ENCODE results near the gene WDR45B. TPM values are rescaled to one million over a fixed set of nuclear protein-coding genes. Genes with fewer than 3 reads are reported as not detected.
"Not testable (repeated sequence)": the region's sequence is repeated elsewhere in the genome, so short reads cannot be mapped to it uniquely, and the experiment has no call there.

Gene WDR45B
- total RNA-seq, 1 experiment from 2014 or later = 96.0 TPM

GRCh38 chr17:82657926-82658325 is 9.7 kb upstream of the WDR45B start:
- no peak for DNase-seq (ENCODE audit: low spot score)

DNA sequence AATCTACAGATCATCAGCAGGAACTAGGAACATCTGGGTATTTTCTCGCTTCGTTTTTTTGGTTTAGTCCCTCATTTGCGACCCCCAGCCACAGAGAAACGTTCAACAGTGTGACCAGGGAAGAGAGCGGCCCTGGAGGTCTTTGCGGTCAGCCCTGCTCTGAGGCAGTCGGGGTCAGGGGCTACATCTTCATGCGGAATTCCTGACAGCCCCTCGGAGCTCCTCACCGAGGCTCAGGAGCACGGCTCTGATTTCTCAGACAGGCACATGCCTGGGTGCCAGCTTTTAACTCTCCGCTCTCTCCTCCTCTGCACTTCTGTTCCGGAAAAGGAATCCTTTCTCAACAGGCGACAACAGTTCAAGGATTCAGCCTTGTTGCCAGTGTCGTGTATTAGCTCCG is 8.0 kb upstream of the WDR45B start:
- DNase-seq (ENCODE audit: low spot score) = no peak

GRCh38 chr17:82655523-82655922 is 7.3 kb upstream of the WDR45B start:
- DNase-seq (ENCODE audit: low spot score) = no peak

DNA sequence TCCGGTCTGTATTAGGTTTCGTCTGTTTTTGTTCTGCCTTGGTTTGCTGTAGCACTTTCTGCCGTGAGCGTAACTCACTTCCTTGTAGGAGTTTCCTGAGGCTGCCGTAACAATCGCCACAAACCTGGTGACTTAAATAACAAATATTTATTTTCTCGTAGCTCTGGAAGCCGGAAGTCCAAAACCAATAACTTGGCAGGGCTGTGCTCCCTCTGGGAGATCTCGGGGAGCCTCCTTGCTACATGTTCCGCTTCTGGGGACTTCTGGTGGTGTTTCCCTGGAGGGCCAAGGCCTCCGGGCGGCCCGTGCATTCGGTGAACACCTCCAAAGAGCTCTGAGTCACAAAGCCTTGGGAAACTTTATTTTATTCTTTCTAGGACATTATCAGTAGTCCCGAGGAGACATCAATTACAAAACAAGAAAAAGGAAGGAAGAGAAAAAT is 6.8 kb upstream of the WDR45B start:
- no peak for DNase-seq (ENCODE audit: low spot score)

- not testable (repeated sequence) for DNase-seq (ENCODE audit: low spot score)
Measured at GRCh38 chr17:82654611-82655010, 6.4 kb upstream of the WDR45B start.

DNA sequence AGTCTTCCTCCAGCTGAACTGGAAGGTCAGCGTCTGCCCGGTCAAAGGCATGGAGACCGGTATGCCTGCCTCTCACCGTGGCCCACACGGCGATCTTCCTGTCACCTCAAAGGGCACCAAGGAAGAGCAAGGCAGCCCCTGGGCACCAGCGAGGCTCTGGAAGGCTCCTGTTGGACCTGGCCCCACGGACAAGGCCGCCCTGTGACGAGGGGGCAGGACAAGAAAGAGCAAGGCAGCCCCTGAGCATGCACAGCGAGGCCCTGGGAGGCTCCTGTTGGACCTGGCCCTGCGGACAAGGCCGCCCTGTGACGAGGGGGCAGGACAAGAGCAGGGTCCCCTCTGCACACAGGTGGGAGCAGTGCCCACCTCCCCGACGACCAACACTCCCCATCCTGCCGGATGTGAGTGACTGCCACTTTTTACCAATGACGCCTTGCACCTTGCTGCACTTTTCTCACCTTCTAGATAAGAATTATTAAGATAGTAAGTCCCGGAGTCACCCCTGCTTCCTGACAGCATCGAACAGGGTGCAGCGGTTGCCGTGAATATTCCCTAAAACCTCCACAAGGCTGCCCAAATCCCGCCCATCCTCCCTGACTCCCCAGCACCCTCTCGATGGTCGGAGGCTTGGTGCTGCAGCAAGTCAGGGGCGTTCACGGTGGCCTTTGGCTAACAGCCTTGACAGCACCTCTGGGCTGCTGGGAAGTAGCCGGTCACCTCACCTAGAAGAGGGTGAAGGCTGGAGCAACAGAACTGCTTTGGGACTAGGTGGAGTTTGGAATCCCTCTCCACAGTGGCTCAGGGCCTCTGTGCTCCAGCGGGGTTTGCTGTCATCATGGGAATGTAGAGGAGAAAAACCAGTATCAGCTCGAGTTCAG is 5.6 kb upstream of the WDR45B start:
- no peak for DNase-seq (ENCODE audit: low spot score)

GRCh38 chr17:82650723-82651122 is 2.5 kb upstream of the WDR45B start:
- no peak for DNase-seq (ENCODE audit: low spot score)

DNA sequence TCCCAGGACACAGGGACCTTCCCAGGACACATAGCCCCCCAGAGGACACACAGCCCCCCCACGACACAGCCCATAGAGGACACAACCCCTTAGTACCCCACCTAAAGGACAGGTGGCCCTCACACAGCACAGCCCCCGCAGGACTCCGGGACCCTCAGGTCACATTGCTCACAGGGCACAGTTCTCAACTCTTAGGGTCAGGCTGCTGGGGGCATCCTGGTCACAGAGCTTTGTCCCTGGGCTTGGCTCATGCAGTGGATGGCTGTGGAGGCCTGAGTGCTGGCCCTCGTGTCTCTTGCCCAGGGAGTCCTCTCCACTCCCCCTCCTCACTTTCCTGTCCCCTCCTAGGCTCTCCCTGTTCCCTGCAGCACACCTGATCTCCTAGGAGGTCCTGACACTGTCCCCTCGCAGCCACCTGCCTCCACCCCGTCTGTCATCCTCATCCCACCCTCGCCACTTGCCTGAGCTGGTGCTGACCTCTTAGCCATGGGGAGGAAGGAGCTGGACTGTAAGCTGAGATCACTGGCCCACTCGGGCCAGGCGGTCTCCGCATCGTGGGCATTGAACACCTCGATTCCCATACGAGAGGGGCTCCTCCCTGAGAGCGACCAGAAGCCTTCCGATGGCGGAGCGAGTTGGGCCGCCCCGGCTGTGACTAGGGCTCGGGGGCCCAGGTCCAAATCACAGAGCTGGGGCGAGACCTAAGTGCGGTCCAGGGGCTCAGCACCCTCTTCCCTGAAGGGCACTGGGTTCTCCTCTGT is 1.4 kb upstream of the WDR45B start:
- no peak for DNase-seq (ENCODE audit: low spot score)

- DNase-seq (ENCODE audit: low spot score) = no peak
Measured at GRCh38 chr17:82648742-82649331, 593 bp upstream of the WDR45B start.

DNA sequence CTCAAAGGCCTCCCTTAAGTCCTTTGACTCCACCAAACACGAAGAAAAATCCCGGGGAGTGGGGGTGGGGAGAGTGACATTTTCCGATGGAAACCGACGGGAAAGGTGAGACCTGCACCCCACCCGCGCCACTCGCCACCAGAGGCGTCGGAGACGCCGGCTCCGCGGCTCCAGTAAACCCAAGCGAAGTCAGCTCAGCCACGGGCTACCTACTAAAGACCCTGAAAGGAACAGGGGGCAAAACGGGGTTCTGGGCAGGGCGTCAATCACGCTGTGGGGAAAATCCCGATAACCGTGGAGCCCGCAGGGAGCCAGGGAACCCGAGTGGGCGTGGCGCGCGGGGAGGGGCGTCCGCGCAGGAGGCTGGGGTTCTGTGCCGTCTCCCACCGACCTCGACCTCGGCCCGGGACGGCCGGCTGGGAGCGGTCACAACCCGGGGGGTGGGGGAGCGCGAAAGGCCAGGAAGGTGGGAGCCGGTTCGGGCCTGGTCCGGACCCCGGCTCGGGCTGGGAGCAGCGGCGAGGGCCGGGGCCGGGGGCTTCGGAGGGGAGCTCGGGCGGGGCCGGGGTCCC is 565 bp downstream of the WDR45B start:
- DNase-seq (ENCODE audit: low spot score) = no peak

DNA sequence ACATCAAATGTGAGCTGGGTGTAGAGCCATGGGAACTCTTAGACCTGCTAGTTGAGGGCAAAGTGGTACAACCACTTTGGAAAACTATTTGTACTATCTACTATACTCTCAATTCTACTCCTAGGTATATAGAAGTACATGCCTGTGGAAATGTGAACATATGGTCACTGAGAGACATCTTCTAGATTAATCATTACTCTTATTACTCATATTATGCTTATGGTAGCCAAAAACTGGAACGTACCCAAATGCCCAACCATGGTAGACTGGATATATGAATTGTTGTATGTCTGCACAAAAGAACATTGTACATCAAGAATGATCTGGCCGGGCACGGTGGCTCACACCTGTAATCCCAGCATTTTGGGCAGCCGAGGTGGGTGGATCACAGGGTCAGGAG is 2.7 kb downstream of the WDR45B start:
- DNase-seq (ENCODE audit: low spot score) = no peak

DNA sequence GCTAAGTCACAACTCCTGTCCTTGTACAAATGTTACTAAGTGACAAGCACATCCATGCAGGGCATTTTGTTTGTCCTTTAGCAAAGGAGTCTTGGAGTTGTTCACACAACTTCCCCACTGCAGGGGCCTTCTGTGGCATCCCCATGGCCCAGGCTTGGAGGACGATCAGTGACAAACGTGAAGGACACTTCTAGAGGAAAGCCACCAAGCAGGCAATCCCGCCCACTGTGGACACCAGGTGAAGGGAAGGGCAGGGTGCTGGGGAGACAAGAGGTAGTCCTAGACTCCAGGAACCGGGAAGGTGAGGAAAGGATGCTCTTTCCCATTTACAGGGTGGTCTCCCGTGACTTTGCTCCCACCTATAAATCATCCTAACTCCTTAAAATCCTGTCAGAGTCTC is 4.1 kb downstream of the WDR45B start:
- no peak for DNase-seq (ENCODE audit: low spot score)

- DNase-seq (ENCODE audit: low spot score) = no peak
Measured at GRCh38 chr17:82642022-82642421, 6.2 kb downstream of the WDR45B start.

- DNase-seq (ENCODE audit: low spot score) = no peak
Measured at GRCh38 chr17:82640036-82640435, 8.2 kb downstream of the WDR45B start.

DNA sequence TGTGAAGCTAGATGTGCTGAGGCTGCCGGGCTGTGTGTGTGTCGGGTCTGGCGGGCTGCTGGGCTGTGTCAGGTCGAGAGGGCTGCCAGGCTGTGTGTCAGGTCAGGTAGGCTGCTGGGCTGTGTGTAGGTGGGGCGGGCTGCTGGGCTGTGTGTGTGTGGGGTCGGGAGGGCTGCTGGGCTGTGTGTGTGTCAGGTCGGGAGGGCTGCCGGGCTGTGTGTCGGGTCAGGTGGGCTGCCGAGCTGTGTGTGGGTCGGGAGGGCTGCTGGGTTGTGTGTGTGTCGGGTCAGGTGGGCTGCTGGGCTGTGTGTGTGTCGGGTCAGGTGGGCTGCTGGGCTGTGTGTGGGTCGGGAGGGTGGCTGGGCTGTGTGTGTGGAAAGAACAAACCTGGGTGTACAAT is 8.6 kb downstream of the WDR45B start:
- DNase-seq (ENCODE audit: low spot score) = no peak

- no peak for DNase-seq (ENCODE audit: low spot score)
Measured at GRCh38 chr17:82638183-82638773, 10.0 kb downstream of the WDR45B start.

- DNase-seq (ENCODE audit: low spot score) = no peak
Measured at GRCh38 chr17:82636626-82637598, 11.3 kb downstream of the WDR45B start.

DNA sequence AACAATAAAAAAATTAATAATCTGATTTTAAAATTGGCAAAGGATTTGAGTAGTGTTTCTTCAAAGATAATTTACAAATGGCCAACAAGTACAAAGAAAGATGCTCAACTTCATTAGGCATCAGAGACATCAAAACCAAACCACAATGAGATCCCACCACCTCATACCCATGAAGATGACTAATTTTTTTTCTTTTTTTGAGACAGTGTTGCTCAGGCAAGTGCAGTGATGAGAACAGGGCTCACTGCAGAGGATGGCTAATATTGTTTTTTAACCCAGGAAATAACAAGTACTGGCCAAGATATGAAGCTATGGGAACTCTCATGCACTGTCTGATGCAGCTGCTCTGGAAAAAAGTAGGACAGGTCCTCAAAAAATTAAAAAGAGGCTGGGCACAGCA is 14.9 kb downstream of the WDR45B start:
- DNase-seq (ENCODE audit: low spot score) = no peak

DNA sequence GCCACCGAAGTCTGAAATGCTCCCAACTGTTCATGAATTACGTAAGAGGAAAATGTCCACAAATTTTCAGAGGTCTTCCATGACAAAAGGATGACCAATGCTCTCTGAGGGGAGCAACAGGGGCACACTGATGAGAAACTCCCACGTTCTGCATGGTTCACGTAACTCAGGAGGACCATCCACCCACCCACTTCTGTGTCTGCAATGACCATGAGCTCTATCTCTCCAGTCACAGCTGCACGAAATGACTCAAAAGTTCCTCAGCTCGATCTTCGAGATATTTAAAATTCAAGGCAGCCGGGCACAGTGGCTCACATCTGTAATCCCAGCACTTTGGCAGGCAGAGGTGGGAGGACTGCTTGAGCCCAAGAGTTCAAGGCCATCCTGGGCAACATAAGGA is 15.8 kb downstream of the WDR45B start:
- no peak for DNase-seq (ENCODE audit: low spot score)

DNA sequence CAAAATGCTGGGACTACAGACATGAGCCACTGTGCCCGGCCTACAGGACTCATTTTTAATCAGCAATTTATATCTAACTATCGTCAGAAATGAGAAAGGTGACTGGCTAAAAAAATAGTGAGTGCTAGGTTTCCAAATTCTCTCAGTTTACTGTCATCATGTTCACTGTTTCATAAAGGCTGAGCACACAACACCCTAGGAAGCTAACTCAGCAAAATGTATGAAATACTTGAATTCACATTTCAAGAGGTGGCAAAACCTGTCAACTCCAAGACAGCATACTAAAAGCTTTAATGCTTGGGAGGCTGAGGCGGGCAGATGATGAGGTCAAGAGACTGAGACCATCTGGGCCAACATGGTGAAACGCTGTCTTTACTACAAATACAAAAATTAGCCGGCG is 16.7 kb downstream of the WDR45B start:
- DNase-seq (ENCODE audit: low spot score) = no peak

DNA sequence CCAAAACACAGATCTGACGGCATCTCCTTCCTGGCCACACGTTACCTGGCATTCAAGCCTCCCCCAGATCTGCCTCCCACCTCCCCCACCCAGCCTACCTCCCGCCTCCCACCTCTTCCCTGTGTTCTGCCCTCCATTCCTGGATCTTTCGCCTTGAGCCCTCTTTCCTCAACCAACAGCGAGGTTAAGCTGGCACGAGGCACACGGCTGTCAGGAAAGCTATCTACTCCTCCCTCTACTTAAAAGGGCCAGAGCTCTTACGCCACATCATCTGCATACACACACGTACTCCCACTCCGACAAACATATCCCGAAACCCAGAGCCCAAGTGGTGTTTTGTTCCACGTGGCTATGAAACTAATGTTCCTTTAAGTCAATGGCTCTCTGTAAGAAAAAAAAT is 18.0 kb downstream of the WDR45B start:
- no peak for DNase-seq (ENCODE audit: low spot score)
